Neural progenitor cell (in vitro differentiated cells): ENCODE measurements around the gene SLC25A45. TPM values are rescaled to one million over a fixed set of nuclear protein-coding genes. Genes with fewer than 3 reads are reported as not detected.

ENCODE experiments used
- DNase-seq: peaks from one replicate; pipeline ENCODE4 v3.0.0-alpha.2; 2016; ENCODE audit warnings: low spot score
- H2AFZ ChIP-seq: fragments of 200-600 bp; sonication (generic); replicated peaks from 2 replicates; pipeline ENCODE4 v1.6.1; 2016; ENCODE audit warnings: antibody characterized with exemption
- H3F3A ChIP-seq: fragments of 200-600 bp; sonication (generic); 2 replicates; pipeline ENCODE4 v1.6.1; 2016; ENCODE audit warnings: antibody characterized with exemption, low read depth
- H3K27ac ChIP-seq: fragments of 200-600 bp; sonication (generic); 2 replicates; pipeline ENCODE4 v1.5.1; 2016; ENCODE audit warnings: mild to moderate bottlenecking
- H3K27me3 ChIP-seq: fragments of 200-600 bp; sonication (generic); 2 replicates; pipeline ENCODE4 v1.6.1; 2016; ENCODE audit warnings: mild to moderate bottlenecking, moderate library complexity
- H3K36me3 ChIP-seq: fragments of 200-600 bp; sonication (generic); 2 replicates; pipeline ENCODE4 v1.5.1; 2016
- H3K4me1 ChIP-seq: fragments of 200-600 bp; sonication (generic); 2 replicates; pipeline ENCODE4 v1.6.1; 2016; ENCODE audit warnings: mixed run types
- H3K4me2 ChIP-seq: fragments of 200-600 bp; sonication (generic); 2 replicates; pipeline ENCODE4 v1.6.1; 2016
- H3K4me3 ChIP-seq: fragments of 200-600 bp; sonication (generic); 2 replicates; pipeline ENCODE4 v1.5.1; 2016
- H3K79me2 ChIP-seq: fragments of 200-600 bp; sonication (generic); 2 replicates; pipeline ENCODE4 v1.6.1; 2016; ENCODE audit warnings: low read depth
- H3K9ac ChIP-seq: fragments of 200-600 bp; sonication (generic); 2 replicates; pipeline ENCODE4 v1.6.1; 2016
- H3K9me3 ChIP-seq: fragments of 200-600 bp; sonication (generic); 2 replicates; pipeline ENCODE4 v1.5.1; 2016; ENCODE audit warnings: low read depth
- H4K20me1 ChIP-seq: fragments of 200-600 bp; sonication (generic); 2 replicates; pipeline ENCODE4 v1.6.1; 2016; ENCODE audit warnings: low read depth
- H3K27ac Mint-ChIP-seq: 3 replicates; pipeline ENCODE4 v1.8.0; 2021; ENCODE audit warnings: mixed read lengths
- H3K27me3 Mint-ChIP-seq: 2 replicates; pipeline ENCODE4 v1.8.0; 2022; ENCODE audit warnings: low read depth, mild to moderate bottlenecking, inconsistent platforms, moderate library complexity, mixed read lengths; ENCODE audit not compliant: insufficient read depth
- H3K36me3 Mint-ChIP-seq: 3 replicates; pipeline ENCODE4 v1.8.0; 2021; ENCODE audit warnings: mixed read lengths
- H3K4me1 Mint-ChIP-seq: 3 replicates; pipeline ENCODE4 v1.8.0; 2021; ENCODE audit warnings: mixed read lengths
- H3K4me3 Mint-ChIP-seq: 3 replicates; pipeline ENCODE4 v1.8.0; 2021; ENCODE audit warnings: mild to moderate bottlenecking, moderate library complexity, mixed read lengths
- H3K9me3 Mint-ChIP-seq: 3 replicates; pipeline ENCODE4 v1.8.0; 2020; ENCODE audit warnings: mixed read lengths
- EZH2 ChIP-seq: fragments of 200-600 bp; sonication (generic); IDR thresholded peaks from 2 replicates; pipeline ENCODE4 v1.6.1; 2017; ENCODE audit warnings: antibody characterized with exemption, mild to moderate bottlenecking, moderate library complexity
- EZH2phosphoT487 ChIP-seq: fragments of 200-600 bp; sonication (generic); IDR thresholded peaks from 2 replicates; pipeline ENCODE4 v1.6.1; 2017; ENCODE audit warnings: antibody characterized with exemption
- total RNA-seq: library from RNA; depleted of rRNA; stranded (reverse); fragments of >200 nt; gene quantifications from 2 replicates; pipeline ENCODE4 v1.2.3, GENCODE V29; 2015; ENCODE audit warnings: low replicate concordance
- TF ChIP-seq, protein P1 (sequence below): fragments of 200-600 bp; sonication (generic); IDR thresholded peaks from 2 replicates; pipeline ENCODE4 v1.5.1; 2017; ENCODE audit warnings: antibody characterized with exemption, mild to moderate bottlenecking

The SLC25A45 gene
- total RNA-seq, 1 donor from 2014 or later: 0.47 TPM

- Mint-ChIP-seq H3K9me3 (no peaks in the 10 kb centered on the region), H3K4me3 (peak overlapping the region; percentile 20), H3K27me3 (peaks cover 5% of the 10 kb centered on the region), H3K27ac (no peak overlapping the region), H3K4me1 (peaks cover 48% of the 10 kb centered on the region), H3K36me3 (peaks cover 2% of the 10 kb centered on the region)
- Histone ChIP-seq H3K4me2 (no peak overlapping the region), H3K36me3 (no peaks in the 10 kb centered on the region), H3K9ac (no peak overlapping the region), H2AFZ (no peak overlapping the region), H3K79me2 (peaks cover 15% of the 10 kb centered on the region), H4K20me1 (peaks cover 4% of the 10 kb centered on the region), H3K27me3 (no peaks in the 10 kb centered on the region), H3K27ac (no peak overlapping the region), H3K9me3 (no peaks in the 10 kb centered on the region), H3K4me1 (peaks cover 8% of the 10 kb centered on the region), H3F3A (peaks cover 3% of the 10 kb centered on the region), H3K4me3 (no peak overlapping the region)
- TF ChIP-seq, protein P1, sequence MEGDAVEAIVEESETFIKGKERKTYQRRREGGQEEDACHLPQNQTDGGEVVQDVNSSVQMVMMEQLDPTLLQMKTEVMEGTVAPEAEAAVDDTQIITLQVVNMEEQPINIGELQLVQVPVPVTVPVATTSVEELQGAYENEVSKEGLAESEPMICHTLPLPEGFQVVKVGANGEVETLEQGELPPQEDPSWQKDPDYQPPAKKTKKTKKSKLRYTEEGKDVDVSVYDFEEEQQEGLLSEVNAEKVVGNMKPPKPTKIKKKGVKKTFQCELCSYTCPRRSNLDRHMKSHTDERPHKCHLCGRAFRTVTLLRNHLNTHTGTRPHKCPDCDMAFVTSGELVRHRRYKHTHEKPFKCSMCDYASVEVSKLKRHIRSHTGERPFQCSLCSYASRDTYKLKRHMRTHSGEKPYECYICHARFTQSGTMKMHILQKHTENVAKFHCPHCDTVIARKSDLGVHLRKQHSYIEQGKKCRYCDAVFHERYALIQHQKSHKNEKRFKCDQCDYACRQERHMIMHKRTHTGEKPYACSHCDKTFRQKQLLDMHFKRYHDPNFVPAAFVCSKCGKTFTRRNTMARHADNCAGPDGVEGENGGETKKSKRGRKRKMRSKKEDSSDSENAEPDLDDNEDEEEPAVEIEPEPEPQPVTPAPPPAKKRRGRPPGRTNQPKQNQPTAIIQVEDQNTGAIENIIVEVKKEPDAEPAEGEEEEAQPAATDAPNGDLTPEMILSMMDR: no peak
- TF ChIP-seq EZH2: no peak
- TF ChIP-seq EZH2phosphoT487: no peak
- no peak for DNase-seq
Observed at GRCh38 chr11:65429724-65430405, 47.4 kb upstream of the SLC25A45 start.

DNA sequence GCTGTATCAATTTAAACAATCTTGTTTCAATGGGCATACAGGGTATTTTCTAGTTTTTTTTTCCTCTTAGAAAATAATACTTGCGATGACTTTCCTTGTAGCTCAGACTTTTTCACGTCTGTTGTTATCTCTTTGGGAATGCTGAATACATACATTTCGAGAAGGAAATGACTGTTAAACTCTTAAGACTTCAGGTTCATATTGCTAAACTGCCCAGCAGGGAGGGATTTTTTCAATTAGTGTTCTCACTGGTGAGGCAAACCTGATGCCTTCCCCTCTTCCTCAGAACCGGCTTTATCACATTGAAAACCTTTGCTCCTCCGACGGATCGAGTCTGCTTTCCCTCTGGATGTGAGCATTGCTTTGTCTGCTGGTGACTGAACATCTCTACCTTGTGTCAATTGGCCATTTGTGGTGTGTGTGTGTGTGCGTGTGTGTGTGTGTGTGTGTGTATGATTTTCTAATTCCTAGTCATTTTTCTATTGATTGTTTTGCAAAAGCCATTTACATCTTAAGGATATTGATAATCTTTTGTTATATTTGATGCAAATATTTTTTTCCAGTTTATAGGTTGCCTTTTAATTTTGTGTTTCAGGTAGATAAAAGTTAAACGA lies 46.7 kb upstream of the SLC25A45 start:
- peak; percentile 32 for DNase-seq
- Histone ChIP-seq H3K36me3 (no peaks in the 10 kb centered on the region), H3F3A (peaks cover 3% of the 10 kb centered on the region), H3K9me3 (no peaks in the 10 kb centered on the region), H3K79me2 (peaks cover 22% of the 10 kb centered on the region), H3K4me1 (peaks cover 15% of the 10 kb centered on the region), H4K20me1 (peaks cover 4% of the 10 kb centered on the region), H3K9ac (no peak overlapping the region), H3K27ac (no peak overlapping the region), H3K4me2 (no peak overlapping the region), H3K27me3 (no peaks in the 10 kb centered on the region), H2AFZ (no peak overlapping the region), H3K4me3 (no peak overlapping the region)
- H3K4me3 Mint-ChIP-seq: no peak overlapping the region
- no peaks in the 10 kb centered on the region for H3K9me3 Mint-ChIP-seq
- peaks cover 5% of the 10 kb centered on the region for H3K36me3 Mint-ChIP-seq
- H3K4me1 Mint-ChIP-seq: peaks cover 55% of the 10 kb centered on the region
- TF ChIP-seq EZH2phosphoT487: no peak
- TF ChIP-seq EZH2: no peak
- TF ChIP-seq, protein P1: no peak
- peaks cover 5% of the 10 kb centered on the region for H3K27me3 Mint-ChIP-seq
- H3K27ac Mint-ChIP-seq: no peak overlapping the region

GRCh38 chr11:65428578-65429067 lies 46.2 kb upstream of the SLC25A45 start:
- peaks cover 28% of the 10 kb centered on the region for H3K79me2 ChIP-seq
- H3K4me1 Mint-ChIP-seq: peaks cover 61% of the 10 kb centered on the region
- peak overlapping the region; percentile 36 for H3K4me3 Mint-ChIP-seq
- H3K27me3 Mint-ChIP-seq: peaks cover 10% of the 10 kb centered on the region
- H3K9me3 ChIP-seq: no peaks in the 10 kb centered on the region
- DNase-seq: no peak
- no peaks in the 10 kb centered on the region for H3K27me3 ChIP-seq
- no peak overlapping the region for H3K4me2 ChIP-seq
- H2AFZ ChIP-seq: no peak overlapping the region
- H3F3A ChIP-seq: peaks cover 3% of the 10 kb centered on the region
- no peak overlapping the region for H3K27ac Mint-ChIP-seq
- no peak overlapping the region for H3K4me3 ChIP-seq
- H3K9ac ChIP-seq: no peak overlapping the region
- H3K9me3 Mint-ChIP-seq: no peaks in the 10 kb centered on the region
- H3K4me1 ChIP-seq: peaks cover 16% of the 10 kb centered on the region
- H4K20me1 ChIP-seq: peaks cover 4% of the 10 kb centered on the region
- H3K27ac ChIP-seq: no peak overlapping the region
- TF ChIP-seq EZH2: no peak
- no peak for TF ChIP-seq EZH2phosphoT487
- TF ChIP-seq, protein P1: no peak
- H3K36me3 Mint-ChIP-seq: peaks cover 5% of the 10 kb centered on the region
- H3K36me3 ChIP-seq: no peaks in the 10 kb centered on the region
